Loucy (cell line): ENCODE data around the gene CLSTN3.

Source experiments
- EZH2phosphoT487 ChIP-seq: fragments of 200-600 bp; IDR thresholded peaks from 2 replicates; pipeline ENCODE4 v1.6.1; 2018; ENCODE audit warnings: antibody characterized with exemption, mild to moderate bottlenecking, moderate library complexity, borderline replicate concordance
- TF ChIP-seq, protein P1 (sequence below): fragments of 200-600 bp; sonication (generic); conservative IDR thresholded peaks from 2 replicates; pipeline ENCODE4 v1.5.1; 2014; ENCODE audit warnings: mild to moderate bottlenecking, antibody characterized with exemption, low read length

DNA sequence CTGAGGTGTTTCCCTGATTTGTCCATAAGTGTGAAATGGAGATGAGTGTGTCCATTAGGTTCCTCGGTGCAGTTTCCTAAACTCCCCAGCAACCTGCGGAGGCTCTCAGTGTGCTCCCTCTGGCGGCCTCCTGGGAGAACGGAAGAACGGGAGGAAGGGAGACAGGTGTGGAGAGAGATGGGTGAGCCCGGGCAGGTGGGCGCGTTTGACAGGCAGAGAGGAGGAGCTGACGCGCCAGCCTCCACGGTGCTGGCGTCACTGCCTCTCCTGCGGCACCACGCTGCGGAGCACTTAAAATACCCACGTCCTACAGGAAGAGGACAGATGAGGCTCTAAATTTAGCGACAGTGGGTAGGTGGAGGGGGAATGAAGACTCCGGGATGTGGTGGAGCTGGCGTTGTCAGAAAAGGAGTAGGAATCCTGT is 32.5 kb downstream of the CLSTN3 start:
- TF ChIP-seq, protein P1, sequence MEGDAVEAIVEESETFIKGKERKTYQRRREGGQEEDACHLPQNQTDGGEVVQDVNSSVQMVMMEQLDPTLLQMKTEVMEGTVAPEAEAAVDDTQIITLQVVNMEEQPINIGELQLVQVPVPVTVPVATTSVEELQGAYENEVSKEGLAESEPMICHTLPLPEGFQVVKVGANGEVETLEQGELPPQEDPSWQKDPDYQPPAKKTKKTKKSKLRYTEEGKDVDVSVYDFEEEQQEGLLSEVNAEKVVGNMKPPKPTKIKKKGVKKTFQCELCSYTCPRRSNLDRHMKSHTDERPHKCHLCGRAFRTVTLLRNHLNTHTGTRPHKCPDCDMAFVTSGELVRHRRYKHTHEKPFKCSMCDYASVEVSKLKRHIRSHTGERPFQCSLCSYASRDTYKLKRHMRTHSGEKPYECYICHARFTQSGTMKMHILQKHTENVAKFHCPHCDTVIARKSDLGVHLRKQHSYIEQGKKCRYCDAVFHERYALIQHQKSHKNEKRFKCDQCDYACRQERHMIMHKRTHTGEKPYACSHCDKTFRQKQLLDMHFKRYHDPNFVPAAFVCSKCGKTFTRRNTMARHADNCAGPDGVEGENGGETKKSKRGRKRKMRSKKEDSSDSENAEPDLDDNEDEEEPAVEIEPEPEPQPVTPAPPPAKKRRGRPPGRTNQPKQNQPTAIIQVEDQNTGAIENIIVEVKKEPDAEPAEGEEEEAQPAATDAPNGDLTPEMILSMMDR, result no peak; the same call in 1 of the 2 replicates
- TF ChIP-seq EZH2phosphoT487, result no peak
